ENCODE results near the gene GFOD1. TPM values are rescaled to one million over a fixed set of nuclear protein-coding genes. Genes with fewer than 3 reads are reported as not detected.

GFOD1 gene
- total RNA-seq, 3 donors from 2014 or later, result 25.5 to 39.0 (median 38.1) TPM

DNA sequence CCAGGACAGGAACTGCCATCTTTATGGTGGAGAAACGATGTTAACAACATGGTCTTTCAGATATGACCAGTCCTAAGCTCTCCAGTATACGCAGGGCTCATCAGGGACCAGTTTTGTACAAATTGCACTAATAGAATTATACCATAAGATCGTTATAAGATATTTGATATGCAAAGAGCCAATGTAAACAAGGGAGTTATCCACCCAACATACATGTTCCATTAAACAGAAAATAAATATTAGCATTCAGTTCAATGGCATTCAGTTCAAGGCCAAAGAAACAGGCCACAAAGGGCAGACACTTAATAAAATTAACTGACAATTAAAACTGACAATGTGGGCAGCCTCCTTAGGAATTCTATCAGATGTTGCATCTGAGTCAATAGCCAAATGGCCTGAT is 2.6 kb downstream of the GFOD1 start:
- ATAC-seq (no peak), DNase-seq (no peak)
- Mint-ChIP-seq H3K27me3 (ENCODE audit: low read depth) (peaks cover 11% of the 10 kb centered on the region), H3K36me3 (ENCODE audit: insufficient read depth) (no peaks in the 10 kb centered on the region), H3K9me3 (no peaks in the 10 kb centered on the region), H3K4me1 (ENCODE audit: low read depth) (peaks cover 34% of the 10 kb centered on the region), H3K4me3 (peak overlapping the region; percentile 64)

DNA sequence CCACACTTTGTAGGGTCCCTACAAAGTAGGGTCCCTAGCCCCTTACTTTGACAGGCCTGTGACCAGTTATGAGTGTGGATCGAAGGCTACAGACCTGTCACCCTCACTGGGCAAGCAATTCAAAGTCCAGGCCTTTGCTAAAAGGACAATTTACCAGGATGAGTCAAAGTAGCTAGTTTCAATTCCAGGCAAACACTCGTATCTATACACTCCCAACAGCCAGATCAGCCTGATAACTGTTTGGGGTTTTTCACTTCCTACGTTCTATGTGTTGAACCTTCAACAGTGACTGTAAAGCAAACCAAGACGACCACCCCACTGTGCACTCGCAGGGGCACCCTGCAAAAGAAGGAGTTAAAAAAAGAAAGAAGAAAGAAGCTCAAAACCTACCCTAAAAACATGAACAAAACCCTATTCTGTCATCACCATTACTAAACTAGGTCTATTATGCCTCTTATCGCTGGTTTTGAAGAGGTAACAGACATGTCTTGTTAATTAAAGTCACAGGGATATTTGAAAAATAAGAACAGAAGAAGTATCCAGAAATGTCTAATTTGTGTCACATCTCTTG is 3.2 kb downstream of the GFOD1 start:
- DNase-seq (no peak), ATAC-seq (no peak)
- Mint-ChIP-seq H3K4me3 (peak overlapping the region; percentile 64), H3K36me3 (ENCODE audit: insufficient read depth) (no peaks in the 10 kb centered on the region), H3K9me3 (no peaks in the 10 kb centered on the region), H3K27me3 (ENCODE audit: low read depth) (peaks cover 11% of the 10 kb centered on the region), H3K4me1 (ENCODE audit: low read depth) (peaks cover 34% of the 10 kb centered on the region)

DNA sequence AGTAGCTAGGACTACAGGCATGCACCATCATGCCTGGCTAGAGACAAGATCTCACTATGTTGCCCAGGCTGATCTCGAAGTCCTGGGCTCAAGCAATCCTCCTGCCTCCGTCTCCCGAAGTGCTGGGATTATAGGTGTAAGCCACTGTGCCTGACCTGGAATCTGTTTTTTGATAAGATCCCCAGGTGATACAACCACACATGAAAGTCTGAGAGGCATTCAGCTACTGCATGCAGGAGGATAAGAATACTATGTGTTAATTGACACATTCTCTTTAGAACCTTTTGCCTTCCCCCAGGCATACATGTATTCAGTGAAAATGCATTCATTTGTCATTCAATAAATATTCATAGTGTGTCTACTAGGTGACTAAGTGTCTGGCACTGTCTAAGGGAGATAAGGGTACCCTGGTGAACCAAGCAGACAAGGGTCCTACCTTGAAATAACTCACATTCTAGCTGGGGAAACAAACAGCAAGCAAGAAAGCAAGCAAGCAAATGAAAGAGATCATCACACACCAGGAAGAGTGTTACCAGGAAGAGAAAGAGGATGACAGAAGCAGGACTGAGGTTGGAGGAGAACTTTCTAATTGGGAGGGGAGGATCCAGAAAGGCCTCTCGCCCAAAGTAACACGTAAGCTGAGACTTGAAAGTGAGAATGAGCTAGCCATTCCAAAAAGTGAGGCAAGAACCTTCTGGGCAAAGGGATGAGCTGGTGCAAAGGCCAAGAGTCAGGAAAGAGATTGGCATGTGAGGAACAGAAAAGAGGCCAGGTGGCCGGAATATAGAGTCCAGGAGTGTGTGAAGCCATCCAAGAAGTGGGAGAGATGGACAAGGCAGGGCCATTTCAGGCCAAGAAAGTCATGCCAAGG is 6.5 kb downstream of the GFOD1 start:
- no peaks in the 10 kb centered on the region for H3K9me3 Mint-ChIP-seq
- ATAC-seq, result peak in 1 of 2 donors; percentile 41
- H3K27me3 Mint-ChIP-seq (ENCODE audit: low read depth), result peaks cover 13% of the 10 kb centered on the region
- H3K36me3 Mint-ChIP-seq (ENCODE audit: insufficient read depth), result peaks cover 3% of the 10 kb centered on the region
- no peak for DNase-seq
- H3K4me3 Mint-ChIP-seq, result no peak overlapping the region
- H3K4me1 Mint-ChIP-seq (ENCODE audit: low read depth), result peaks cover 33% of the 10 kb centered on the region

DNA sequence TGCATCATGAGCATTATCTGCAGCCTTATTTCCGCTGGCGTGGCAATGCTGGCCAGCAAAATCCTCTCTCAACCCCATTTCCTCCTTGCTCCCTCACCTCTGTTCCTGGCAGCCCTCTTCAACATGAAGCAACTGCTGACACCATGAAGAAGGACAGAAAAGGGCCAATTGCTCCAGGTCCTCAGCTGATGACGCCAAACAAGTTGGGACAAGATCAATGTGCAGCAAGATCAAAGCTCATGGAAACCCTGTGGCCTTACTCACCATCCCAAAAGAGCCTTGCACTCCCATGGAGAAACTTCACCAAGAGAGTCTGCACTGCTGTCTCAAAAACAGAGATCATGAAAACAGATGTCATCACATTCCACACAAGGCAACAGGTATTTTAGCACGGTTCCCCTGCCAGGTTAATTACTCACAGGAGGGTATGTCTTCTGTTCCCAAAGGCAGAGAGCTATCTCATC is 7.4 kb downstream of the GFOD1 start:
- Mint-ChIP-seq H3K9me3 (no peaks in the 10 kb centered on the region), H3K4me1 (ENCODE audit: low read depth) (peaks cover 25% of the 10 kb centered on the region), H3K4me3 (no peak overlapping the region), H3K27me3 (ENCODE audit: low read depth) (peaks cover 8% of the 10 kb centered on the region), H3K36me3 (ENCODE audit: insufficient read depth) (peaks cover 3% of the 10 kb centered on the region)
- DNase-seq, result no peak
- ATAC-seq, result no peak

DNA sequence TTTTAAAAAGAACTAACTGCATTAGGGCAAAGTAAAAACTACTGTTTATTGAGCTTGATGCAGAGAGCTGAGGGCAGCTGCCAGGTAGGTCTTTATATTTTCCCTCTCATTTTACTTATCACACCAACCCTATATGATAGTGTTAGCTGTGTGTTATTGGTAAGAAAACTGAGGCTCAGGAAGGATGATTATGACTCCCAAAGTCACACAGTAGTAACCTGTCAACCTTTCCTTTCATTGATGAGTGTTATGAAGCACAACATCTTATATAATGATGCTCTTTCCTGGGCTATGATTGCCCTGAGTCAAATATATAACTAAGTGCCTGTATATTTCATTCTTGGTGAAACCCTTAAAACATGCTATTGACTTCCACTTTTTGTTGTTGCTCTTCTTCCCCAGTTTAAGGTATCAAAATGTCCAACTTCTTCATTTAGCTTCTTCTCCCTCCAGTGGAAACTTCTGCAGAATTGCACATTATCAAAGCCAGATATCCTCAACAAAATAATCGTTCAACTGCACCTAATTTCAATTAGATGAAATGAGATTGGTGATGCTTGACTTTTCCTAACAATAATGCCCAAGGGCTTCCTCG is 8.1 kb downstream of the GFOD1 start:
- no peak for DNase-seq
- Mint-ChIP-seq H3K36me3 (ENCODE audit: insufficient read depth) (peaks cover 3% of the 10 kb centered on the region), H3K4me1 (ENCODE audit: low read depth) (peaks cover 20% of the 10 kb centered on the region), H3K27me3 (ENCODE audit: low read depth) (peaks cover 4% of the 10 kb centered on the region), H3K9me3 (no peaks in the 10 kb centered on the region), H3K4me3 (no peak overlapping the region)
- ATAC-seq, result peak; percentile 15 to 31

DNA sequence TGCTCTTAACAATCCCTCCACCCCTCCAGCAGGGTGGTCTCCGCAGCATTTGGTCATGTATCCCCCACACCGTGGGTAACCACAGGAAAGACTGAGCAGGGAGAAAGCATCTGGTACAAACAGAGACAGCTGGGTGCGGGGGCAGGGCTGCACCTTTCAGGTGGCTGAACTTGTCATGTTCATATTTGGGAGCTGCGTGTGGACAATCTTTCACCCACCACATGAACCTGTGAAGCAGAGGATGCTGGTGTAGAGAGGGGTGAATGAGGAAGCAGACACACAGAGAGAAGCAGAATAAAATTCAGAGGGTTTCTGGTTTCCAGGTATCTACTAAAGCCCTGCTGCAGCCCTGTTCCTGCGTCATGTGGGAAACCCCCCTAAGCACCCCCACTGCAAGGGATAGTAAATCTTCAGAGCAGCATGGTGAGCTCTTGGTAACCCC is 8.9 kb downstream of the GFOD1 start:
- no peak for DNase-seq
- Mint-ChIP-seq H3K27me3 (ENCODE audit: low read depth) (peaks cover 3% of the 10 kb centered on the region), H3K36me3 (ENCODE audit: insufficient read depth) (peaks cover 3% of the 10 kb centered on the region), H3K4me3 (no peak overlapping the region), H3K4me1 (ENCODE audit: low read depth) (peaks cover 13% of the 10 kb centered on the region), H3K9me3 (no peaks in the 10 kb centered on the region)
- ATAC-seq, result peak in 1 of 2 donors; percentile 51

DNA sequence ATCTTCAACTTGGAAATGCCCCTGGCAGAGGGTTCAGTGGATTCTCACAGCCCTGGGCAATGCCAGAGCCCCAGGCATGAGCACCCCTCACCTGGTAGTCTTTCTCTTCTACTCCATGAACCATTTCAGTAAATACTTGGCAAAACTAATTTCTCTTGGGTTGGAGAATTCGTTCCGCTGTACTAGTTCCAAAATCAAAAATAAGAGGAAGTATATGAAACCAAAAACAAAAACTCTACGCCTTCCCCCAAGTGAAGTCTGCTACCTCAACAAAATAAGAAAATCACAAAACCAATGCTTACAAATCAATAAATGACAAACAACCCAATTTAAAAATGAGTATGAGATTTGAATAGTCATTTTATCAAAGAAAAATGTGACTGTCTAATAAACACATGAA is 12.6 kb downstream of the GFOD1 start:
- H3K9me3 Mint-ChIP-seq, result no peaks in the 10 kb centered on the region
- no peak overlapping the region for H3K4me3 Mint-ChIP-seq
- peaks cover 3% of the 10 kb centered on the region for H3K27me3 Mint-ChIP-seq (ENCODE audit: low read depth)
- peaks cover 3% of the 10 kb centered on the region for H3K36me3 Mint-ChIP-seq (ENCODE audit: insufficient read depth)
- DNase-seq, result no peak
- ATAC-seq, result no peak
- H3K4me1 Mint-ChIP-seq (ENCODE audit: low read depth), result peaks cover 11% of the 10 kb centered on the region

DNA sequence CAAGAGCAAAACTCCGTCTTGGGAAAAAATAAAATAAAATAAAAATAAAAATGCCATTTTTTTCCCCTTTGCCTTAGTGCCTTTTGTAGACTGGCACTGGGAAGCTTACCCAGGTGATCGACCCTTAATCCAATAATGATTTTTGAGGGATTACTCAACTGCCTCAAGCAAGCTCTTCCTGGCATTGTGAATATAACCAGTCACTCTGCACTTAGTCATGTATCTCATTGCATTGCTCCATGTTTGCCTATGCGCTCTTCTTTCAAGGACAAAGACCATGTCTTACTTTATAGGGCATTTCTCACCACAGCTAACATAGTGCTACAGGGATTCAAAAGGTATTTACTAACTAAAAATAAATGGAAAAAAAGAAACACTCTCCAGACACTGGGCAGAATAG is 13.0 kb downstream of the GFOD1 start:
- Mint-ChIP-seq H3K27me3 (ENCODE audit: low read depth) (peaks cover 3% of the 10 kb centered on the region), H3K4me1 (ENCODE audit: low read depth) (peaks cover 12% of the 10 kb centered on the region), H3K4me3 (no peak overlapping the region), H3K9me3 (no peaks in the 10 kb centered on the region), H3K36me3 (ENCODE audit: insufficient read depth) (peaks cover 4% of the 10 kb centered on the region)
- ATAC-seq, result no peak
- no peak for DNase-seq

DNA sequence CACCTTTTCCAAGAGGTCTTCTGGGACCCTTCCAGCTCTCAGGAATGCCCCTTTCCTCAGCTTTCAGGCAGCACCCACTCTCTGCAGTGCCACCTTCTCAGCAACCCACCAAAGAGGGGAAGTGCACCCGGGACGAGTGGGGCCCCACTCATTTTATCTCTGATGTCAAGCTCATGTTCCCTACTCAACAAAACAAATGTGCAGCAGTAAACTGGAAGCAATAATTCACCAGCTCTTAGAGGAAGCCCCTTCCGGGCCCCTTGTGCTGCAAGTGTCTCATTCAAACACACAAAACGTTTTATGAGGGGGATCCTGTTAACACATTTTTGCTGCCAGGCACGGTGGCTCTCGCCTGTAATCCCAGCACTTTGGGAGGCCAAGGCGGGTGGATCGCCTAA is 13.6 kb downstream of the GFOD1 start:
- no peak for DNase-seq
- no peak overlapping the region for H3K4me3 Mint-ChIP-seq

DNA sequence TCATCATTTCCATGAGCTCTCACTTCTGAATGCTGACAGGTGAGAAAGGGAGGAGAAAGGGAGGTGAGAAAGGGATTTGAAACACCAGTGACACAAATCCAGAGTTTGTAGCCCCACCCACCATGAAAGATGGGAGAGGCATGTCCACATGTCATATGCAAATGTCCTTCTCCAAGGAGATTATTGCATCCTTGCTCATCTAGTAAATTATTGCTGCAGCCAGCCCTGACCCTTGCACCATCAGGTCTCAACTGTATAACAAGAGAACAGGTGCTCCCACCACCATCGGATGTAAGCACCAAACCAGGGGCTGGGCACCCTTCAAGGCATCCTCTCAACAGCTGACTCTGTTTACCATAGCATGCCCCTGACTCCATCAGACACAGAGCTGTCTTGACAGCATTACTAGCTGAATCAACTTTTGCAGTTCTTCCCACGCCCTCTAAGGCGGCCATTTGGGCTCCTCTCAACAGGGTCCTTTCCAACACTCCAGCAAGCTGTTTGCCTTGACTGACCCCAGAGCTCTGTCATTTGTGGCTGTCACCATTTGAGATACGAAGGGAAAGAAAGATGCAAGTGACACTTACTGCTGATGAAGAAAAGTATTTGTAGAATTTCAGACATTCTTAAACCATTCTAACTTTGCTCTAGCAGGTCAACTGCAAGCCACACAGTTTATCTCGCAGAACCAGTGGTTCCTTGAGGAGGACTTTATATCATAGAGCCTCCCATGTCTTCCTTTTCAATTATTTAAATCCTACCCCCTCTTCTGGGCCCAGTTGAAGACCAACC is 14.2 kb downstream of the GFOD1 start:
- ATAC-seq (no peak), DNase-seq (no peak)
- H3K4me3 Mint-ChIP-seq, result no peak overlapping the region
- no peaks in the 10 kb centered on the region for H3K27me3 Mint-ChIP-seq (ENCODE audit: low read depth)
- peaks cover 2% of the 10 kb centered on the region for H3K36me3 Mint-ChIP-seq (ENCODE audit: insufficient read depth)
- H3K9me3 Mint-ChIP-seq, result no peaks in the 10 kb centered on the region
- H3K4me1 Mint-ChIP-seq (ENCODE audit: low read depth), result peaks cover 9% of the 10 kb centered on the region

More for the DNA sequence above, 13.6 kb downstream of the GFOD1 start:
- H3K27me3 Mint-ChIP-seq (ENCODE audit: low read depth), result peaks cover 3% of the 10 kb centered on the region
- no peak for ATAC-seq
- no peaks in the 10 kb centered on the region for H3K9me3 Mint-ChIP-seq
- peaks cover 5% of the 10 kb centered on the region for H3K36me3 Mint-ChIP-seq (ENCODE audit: insufficient read depth)
- peaks cover 13% of the 10 kb centered on the region for H3K4me1 Mint-ChIP-seq (ENCODE audit: low read depth)

DNA sequence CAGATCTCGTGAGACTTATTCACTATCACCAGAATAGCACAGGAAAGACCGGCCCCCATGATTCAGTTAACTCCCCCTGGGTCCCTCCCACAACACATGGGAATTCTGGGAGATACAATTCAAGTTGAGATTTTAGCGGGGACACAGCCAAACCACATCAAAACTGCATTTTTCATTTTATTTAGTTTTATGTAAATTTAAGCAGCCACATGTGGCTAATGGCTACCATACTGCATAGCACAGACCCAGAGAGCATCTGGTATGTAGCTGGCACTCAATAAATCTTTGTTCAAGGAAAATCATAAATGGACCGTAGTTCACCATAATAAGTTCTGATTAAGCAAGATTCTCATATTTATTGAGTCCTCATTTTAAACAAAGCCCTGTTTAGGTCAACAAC is 15.3 kb downstream of the GFOD1 start:
- ATAC-seq, result no peak
- no peak overlapping the region for H3K4me3 Mint-ChIP-seq
- H3K27me3 Mint-ChIP-seq (ENCODE audit: low read depth), result no peaks in the 10 kb centered on the region
- peaks cover 2% of the 10 kb centered on the region for H3K36me3 Mint-ChIP-seq (ENCODE audit: insufficient read depth)
- H3K9me3 Mint-ChIP-seq, result no peaks in the 10 kb centered on the region
- H3K4me1 Mint-ChIP-seq (ENCODE audit: low read depth), result peaks cover 9% of the 10 kb centered on the region
- no peak for DNase-seq

DNA sequence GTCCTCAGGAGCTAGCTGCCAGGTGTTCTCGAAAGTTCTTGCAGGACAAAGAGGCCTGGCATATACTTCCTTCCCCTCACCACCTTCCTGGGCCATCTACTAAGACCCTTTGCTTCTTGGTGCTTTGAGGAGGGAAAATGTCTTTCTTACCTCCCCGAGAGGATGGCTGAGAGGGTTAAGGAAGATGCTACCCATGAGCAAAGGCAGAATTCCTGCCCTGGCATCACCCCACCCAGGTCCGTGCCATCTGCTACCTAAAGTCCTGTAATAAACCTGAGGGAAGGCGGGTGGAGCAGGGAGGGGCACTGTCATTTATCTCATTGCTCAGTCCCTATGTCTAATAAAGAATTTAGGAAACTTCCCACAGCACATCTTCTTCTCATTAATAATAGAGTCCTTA is 16.2 kb downstream of the GFOD1 start:
- H3K9me3 Mint-ChIP-seq, result no peaks in the 10 kb centered on the region
- H3K36me3 Mint-ChIP-seq (ENCODE audit: insufficient read depth), result peaks cover 2% of the 10 kb centered on the region
- no peaks in the 10 kb centered on the region for H3K27me3 Mint-ChIP-seq (ENCODE audit: low read depth)
- H3K4me1 Mint-ChIP-seq (ENCODE audit: low read depth), result peaks cover 18% of the 10 kb centered on the region
- ATAC-seq, result no peak
- no peak overlapping the region for H3K4me3 Mint-ChIP-seq
- DNase-seq, result no peak

DNA sequence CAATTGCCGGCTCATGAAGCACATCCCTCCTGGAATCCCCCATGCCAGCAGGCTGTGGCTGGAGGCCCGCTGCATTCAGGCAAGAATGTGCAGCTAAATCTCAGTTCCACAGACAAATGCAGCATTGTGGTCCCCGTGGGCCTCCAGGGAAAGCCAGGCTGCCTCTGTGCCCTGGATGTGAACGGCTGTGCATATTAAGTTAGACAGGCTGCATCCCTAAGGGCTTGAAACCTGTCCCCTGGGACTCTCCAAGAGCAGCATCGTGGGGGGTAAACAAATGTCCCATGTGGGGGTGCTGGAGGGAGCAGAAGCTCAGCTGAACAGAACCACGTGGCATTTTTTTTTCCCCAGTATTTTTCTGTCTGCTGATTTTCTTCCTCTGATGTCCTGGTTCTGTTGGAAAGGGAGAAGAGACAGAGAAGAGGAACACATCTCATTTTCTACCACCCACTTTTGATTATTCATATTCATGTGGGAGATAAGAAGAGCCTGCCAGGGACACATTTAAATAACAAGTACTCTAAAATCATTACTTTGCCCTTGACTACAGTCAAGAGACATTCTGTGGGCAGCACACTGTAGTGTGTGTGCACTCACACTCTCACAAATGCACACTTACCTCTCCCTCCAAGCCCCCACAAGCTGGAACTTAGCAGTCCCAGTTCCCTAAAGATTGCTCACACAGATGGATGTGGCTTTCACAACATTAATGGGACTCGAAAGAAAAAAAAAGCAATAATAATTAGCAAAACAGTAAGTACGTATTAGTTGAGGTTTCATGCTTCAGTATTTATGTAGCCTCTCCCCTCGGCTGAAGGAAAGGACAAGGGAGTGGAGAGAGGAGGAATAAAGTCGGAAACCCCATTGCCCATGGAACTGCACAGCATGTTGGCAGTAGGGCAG is 16.9 kb downstream of the GFOD1 start:
- H3K36me3 Mint-ChIP-seq (ENCODE audit: insufficient read depth), result peaks cover 2% of the 10 kb centered on the region
- H3K27me3 Mint-ChIP-seq (ENCODE audit: low read depth), result no peaks in the 10 kb centered on the region
- H3K4me3 Mint-ChIP-seq, result no peak overlapping the region
- no peak for ATAC-seq
- peaks cover 25% of the 10 kb centered on the region for H3K4me1 Mint-ChIP-seq (ENCODE audit: low read depth)
- no peaks in the 10 kb centered on the region for H3K9me3 Mint-ChIP-seq
- no peak for DNase-seq
